GM19467 (cell line): ENCODE results near the gene DYRK1A.
"Not testable (repeated sequence)": the region's sequence is repeated elsewhere in the genome, so short reads cannot be mapped to it uniquely, and the experiment has no call there.

Source experiments
- ATAC-seq: cut with Tn5 transposase; IDR thresholded peaks from one replicate; pipeline ENCODE4 v1.9.1; 2021; ENCODE audit warnings: mild to moderate bottlenecking, moderate library complexity; ENCODE audit not compliant: unreplicated experiment

The DYRK1A gene

DNA sequence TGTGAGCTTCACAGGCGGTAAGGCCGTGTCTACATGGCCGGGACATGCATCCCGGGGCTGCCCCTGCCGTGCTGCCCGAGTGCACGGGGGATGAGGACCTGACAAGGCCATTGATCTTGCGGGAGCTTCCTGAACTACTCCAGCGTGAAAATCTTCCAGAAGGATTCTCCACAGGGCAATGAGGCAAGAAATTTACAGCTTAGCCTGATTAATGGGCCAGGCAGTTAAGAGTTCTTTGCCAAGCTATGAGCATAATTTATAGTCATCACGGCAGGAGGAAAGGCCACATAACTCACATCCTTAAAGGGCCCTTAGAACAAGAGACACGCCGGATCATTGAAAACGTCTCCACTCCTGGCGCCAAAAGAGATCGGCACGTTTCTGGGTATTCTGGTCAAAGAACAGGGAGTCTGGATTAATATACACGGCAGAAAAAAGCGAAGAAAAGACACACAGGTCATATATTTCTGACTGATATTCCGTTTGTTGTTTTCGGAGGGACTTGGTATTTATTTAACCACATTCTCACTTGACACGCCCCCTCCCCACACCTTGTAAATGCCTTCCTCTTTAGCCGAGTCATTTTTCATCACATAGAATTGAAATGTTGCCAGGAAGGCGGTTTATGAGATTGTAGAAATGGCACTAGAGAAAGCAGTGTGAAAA lies 180.5 kb downstream of the DYRK1A start:
- no peak for ATAC-seq

DNA sequence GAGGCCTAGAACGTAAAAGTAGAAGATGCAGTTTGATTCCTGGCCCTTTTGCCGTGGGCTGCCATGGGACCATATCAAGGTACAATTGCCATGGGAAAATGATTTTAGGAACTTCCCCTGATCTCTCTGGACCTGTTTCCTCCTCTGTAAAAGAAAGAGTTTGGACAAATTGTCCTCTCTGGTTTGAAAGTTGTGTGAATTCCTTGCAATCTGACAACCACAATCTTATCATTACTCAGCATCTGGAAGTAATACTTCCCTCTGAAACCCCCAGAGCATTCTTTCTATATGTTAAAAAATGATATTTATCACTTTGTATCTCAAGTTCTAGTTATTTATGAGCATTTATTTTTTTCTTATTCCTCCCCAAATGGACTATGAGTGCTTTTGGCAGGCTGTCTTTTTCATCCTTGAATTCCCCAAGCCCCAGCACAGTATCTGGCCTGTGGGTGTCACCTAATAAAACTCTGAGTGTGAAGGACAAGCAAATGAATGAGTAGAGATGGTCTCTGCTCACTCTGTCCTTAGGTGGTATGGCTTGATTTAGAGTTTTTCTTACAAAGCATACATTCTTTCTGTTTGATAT lies 181.1 kb downstream of the DYRK1A start:
- ATAC-seq: no peak

DNA sequence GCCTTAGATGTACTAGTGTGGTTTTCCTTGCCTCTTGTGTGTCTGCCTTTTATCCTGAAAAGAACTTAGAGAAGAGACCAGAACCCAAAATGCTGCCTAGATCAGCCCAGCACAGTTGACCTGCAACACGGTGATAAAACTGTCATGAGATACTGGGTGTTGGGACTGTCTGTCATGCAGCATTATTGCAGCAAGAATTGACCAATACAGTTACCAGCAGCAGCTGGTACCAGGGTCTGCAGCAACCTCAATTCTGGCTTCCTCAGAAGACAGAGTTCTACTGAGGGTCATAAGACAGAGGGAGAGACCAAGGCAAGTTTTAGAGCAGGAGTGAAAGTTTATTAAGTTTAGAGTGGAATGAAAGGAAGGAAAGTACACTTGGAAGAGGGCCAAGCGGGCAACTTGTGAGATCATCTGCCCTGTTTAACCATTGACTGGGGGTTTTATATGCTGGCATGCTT lies 182.0 kb downstream of the DYRK1A start:
- ATAC-seq: no peak

DNA sequence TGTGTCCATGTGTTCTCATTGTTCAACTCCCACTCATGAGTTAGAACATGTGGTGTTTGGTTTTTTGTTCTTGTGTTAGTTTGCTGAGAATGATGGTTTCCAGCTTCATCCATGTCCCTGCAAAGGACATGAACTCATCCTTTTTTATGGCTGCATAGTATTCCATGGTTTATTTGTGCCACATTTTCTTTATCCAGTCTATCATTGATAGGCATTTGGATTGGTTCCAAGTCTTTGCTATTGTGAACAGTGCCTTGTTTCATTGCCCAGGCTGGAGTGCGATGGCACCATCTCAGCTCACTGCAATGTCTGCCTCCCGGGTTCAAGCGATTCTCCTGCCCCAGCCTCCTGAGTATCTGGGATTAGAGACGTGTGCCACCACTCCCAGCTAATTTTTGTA lies 183.2 kb downstream of the DYRK1A start:
- ATAC-seq: not testable (repeated sequence)

DNA sequence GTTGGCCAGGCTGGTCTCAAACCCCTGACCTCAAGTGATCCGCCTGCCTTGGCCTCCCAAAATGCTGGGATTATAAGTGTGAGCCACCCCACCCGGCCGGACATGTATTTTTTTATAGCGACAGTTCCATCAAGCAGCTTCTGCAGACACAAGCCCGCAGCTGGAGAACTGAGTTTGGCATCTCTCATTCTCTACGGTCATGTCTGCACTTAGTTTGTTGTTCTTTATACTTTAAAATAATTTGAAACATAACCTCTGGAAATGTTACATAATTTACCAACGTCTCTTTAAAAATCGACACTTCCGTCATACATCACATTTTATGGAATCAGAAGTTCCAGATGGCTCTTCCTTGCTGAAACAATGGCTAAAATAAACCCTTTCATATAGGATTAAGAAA lies 183.6 kb downstream of the DYRK1A start:
- no peak for ATAC-seq

DNA sequence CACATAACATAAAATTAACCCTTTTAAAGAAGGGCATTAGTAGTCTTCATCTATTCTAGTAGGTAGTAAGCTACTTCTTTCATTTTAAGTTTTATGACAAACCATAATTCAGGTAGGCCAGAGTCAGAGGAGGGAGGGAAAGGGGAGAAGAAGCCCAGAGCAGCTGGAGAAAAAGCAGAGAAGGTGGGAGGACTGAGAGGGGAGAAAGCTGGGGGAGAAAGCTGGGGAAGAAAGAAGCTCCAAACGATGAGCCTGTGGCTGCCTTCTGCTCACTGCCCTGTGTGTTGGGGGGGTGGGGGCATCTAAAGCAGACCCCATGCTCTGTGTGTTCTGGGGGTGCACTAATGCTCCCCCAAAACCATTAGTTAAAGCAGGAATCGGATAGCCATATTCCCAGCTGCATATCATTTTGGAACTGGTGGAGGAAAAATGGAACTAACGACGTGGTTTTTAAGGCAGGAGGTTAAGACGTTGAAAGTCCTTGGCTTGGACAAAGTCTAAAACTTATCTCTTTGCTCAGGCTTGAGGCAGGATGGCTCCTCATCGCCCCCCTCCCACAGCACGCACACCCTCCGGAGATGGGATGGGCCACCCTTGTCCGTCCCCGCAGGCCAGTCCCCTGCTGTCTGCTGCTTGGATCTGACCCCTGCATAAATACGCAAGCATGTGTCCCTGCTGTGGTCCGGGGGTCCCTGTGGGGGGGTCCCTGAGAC lies 184.2 kb downstream of the DYRK1A start:
- ATAC-seq: no peak

DNA sequence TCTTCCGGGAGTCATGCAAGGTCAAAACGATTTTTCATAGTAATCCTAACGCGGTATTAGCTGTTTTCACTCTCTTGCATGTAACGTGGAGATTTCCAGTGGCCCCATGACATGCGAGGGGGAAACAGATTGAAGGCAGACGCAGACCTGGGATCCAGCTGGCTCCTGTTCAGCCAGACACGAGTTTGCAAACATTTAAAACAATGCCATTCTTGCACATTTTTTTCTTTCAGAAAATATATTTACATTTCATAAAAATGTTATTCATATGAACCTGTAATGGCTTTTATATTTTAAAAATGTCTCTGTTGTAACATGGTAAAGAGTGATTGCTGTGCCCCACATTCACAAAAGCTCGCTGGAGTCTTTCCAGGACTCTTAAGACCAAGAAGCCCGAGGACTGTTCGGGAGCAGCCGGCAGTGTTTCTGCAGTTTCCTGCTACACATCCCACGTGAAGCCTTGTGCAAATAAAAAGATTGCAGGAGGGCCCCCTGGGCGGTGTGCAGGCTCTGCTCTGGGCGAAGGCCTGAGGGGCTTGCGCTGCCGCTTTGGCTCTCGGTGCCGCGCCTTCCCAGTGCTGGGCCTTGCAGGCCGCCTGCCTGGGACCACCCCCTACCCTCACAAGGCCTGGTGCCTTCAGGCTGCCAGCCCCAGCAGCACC lies 184.9 kb downstream of the DYRK1A start:
- ATAC-seq: no peak

DNA sequence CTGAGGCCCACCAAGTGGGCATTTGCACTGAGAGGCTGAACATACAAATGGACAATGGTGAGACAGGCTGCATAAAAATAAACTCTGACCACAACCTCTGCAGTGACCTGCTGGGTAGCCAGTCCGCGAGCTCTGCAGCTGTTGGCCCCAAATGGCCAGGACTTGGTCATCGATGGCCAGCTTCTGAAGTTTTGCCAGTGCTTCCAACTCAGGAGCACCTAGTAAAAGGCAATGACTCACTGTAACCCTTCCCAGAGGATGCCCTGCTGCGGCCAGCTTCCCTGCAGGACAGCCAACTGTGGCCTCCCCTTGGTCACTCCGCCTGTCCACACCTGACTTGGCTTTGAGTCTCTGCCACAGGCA lies 185.4 kb downstream of the DYRK1A start:
- no peak for ATAC-seq

DNA sequence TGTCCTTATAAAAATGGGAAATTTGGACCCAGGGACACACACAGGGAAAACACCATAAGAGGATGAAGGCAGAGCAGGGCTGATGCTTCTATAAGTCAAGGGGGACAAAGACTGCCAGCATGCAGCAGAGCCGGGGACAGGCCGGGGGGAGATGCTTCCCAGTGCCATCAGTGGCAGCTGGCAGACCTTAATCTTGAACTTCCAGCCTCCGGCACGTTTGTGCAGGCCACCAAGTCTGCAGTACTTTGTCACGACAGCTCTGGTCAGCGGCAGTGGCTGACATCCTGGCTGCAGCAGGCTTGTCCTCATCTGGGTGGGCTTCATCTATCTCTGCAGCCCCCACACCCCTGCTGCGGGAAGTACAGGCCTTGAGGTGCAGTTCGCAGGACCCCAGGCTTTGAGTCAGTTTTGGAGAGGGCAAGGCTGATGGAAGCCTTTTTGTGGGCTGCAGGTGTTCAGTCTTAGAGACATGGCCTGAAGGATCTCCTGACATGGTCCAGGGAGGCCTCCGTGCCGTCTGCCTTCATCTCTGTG lies 186.0 kb downstream of the DYRK1A start:
- ATAC-seq: no peak

DNA sequence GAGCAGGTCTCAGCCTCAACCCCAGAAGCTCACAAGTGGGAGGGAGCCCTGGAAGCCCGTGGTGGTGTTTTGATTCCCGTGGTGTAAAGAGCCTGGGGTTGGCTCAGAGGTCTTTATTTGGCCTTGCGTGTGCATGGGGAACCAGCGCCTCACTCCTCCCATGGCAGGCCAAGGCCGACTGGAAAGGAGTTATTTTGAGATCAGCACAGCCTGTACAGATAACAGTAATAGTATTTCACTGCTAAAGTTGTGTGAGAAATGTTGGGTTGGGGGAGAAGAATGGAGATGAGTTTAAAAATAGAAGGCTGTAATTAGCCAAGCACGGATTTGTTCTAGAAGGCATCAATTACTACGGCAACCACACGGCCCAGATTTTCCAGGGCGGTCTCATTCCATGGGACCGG lies 186.5 kb downstream of the DYRK1A start:
- ATAC-seq: no peak

DNA sequence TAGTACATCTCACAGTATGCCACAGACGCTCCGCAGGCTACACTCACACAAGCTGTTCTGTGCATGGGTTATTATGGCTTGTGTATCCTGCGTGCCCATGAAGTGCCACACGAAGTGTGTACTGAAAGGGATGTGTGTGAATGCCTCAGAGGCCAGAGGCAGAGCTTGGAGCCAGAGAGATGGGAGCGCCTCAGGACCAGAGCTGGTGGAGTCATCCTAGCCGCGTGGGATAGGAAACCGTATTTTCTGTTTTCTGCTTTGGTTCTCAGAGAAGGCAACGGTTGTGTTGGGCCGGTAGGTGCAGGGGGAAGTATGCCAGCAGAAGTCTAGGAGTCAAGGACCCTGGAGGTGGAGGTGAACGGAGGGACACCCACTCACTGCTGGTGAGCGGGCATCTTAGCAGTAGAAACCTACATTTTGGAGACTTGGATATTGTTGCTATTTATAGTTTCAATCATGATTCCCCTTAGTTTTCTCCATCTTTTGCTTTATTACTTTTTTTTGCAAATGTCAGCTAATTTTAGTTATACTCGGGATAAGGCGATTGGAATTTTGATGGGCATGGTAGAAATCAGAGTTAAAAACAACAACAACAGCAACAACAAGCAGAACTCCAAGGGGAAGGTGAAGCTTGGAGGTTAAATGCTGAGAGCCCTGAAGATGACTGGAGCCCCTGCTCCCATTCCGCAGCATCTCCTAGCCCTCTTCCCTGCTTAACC lies 188.2 kb downstream of the DYRK1A start:
- no peak for ATAC-seq

DNA sequence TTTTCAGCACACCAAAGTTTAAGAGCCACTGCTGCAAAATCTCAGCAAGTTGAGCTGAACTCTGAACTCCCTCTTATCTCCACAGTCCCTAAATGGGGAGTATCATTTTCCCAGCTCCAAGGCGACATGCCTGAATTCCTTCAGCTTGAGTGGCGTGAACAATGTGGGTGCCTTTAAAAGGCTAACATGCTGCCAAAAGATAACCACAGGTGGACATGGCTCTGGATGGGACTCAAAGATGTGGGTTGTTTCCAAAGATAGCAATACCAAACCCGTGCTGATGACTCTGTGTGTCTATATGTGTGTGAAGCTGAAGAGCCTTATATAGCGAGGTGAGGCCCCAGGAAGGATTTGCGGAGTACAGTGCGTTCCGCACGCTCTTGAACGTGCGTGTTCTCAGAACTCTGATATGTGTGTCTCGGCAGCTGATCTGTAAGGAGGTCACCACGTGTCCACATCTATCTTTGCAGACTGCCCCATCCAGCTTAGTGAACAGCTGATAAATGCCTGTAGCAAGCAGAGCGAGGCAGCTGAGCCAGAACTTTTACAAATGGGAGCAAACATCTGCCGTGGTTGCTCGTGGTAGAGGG lies 189.2 kb downstream of the DYRK1A start:
- ATAC-seq: no peak

DNA sequence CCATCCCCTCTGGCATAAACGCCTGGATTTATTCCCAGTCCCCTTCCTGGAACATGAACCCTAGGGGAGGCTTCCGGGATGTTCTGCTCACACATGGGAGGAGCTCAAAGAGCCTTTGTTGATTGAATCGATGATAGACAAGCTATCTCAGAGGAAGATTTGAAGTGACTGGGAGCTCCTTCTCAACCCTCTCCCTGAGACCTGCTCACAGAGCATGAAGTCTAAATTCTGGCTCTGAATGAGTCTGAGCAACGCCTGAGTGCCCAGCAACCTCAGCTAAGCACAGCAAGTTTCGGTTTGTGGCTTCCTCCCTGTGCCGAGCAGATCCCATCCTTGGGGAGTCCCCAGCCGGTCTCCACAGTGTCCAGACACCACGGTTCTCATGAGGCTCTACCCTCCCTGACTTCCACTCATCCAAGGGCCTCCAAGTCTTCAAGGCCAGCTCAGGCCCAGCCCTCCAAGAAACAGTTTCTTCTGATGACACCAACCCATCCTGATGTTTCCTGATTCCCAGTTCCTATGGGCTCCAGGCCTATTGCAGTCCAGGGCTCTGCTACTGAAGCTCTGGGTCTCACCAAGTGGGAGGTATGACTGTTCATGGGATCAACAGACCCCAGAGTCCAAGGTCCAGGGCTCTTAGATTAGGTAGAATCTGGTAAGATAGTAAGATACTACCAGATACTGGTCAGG lies 190.8 kb downstream of the DYRK1A start:
- peak; percentile 86 for ATAC-seq

DNA sequence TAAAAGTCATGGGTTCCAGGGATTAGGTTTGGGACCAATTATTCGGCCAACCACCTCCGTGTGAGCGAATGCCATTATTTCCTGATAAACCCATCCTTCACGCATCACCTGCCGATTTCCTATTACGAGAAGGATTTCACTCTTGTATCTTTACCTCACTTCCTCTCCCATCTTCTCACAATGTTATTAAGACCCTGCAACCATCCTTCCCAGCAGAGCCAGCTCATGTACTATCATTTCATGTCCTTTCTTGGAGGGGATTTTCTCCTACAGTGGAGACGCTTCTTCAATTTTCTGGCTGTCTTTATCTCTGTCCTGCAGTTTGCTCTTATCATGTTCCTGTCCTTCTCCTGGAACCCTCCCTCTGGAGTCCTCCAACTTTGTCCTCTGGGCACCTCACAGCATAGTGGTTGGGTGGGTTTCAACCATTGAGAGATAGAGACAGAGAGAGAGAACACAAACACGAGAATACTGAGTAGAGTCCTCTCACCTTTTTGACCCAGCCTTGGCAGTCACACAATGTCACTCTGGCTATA lies 192.2 kb downstream of the DYRK1A start:
- ATAC-seq: no peak

DNA sequence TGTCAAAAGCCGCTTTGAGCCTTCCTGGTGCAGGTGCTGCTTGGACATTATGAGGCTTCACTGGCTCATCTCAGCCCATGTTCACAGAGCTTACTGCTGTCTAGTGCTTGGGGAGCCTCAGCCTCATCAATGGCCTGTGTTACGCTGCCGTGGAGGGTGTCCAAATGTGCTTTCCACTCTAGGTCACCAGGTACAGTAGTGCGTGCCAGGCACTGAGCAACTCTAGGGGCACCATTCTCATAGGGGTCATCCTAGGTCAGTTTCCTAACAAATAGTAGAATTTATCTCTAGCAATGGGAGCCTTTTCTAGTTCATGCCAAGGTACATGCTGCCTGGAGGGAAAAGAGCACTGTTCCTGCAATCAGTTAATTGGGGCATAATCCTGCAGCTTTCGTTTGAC lies 193.8 kb downstream of the DYRK1A start:
- no peak for ATAC-seq

DNA sequence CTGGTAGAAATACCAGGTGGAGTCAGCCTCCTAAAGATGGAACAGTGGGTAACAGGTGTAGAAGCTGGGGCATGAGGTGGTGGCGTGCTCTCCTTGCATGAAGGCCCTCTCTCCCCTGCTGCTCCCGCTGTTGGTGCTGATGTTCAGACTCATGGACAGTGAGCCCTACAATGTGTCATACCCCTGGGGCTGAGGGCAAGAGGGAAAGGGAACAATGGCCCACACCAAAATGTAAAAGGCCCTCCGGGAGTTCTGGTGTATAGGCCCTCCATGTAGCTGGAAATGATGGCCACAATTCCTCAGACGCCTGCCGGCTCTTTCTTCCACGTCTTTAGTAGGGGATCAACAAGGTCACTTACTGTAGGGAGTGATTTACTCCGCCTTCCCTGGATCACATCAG lies 194.9 kb downstream of the DYRK1A start:
- ATAC-seq: no peak

DNA sequence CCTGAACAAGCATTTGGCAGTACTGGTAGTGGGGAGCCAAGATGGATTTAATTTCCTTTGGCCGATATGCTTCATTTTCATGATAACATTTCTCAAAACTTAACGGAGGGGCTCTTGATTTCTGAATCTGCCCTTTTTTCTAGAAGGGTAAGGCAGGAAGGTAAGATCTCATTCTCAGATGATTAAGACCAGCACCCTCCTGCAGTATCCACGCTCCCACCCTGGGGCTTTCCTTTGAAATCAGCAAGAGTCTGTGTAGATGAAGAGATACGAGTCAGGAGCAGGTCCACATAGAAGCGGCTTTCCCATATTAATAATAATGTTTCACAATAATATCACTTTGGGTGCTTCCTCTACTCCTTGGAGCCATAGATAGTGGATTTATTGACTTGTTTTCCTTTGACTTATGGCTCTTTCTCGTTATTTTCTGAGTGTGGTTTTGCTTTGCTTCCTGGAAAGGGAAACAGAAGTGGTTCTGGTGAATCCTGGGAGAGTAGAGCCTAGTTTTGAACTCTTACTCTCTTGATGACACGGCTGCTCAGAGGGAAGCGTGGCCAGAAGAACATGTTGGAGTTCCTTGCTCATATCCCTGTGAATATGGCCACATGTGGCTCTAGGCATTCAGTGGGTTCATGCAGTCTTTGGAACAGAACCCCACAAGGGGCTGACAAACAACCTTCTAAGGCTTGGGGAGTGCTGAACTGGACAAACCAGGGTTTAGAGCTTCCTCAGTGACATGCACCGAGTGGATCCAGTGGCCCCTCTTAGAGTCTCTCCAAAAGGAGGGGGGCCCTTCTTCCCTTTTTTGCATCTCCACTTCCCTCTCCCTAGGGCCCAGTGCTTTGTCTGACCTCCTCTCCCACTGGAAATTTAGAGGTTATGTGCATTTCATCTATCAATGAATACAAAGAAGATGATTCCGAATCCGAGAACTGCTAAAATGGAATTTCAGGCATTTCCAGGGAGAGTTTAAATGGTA lies 195.7 kb downstream of the DYRK1A start:
- ATAC-seq: no peak

DNA sequence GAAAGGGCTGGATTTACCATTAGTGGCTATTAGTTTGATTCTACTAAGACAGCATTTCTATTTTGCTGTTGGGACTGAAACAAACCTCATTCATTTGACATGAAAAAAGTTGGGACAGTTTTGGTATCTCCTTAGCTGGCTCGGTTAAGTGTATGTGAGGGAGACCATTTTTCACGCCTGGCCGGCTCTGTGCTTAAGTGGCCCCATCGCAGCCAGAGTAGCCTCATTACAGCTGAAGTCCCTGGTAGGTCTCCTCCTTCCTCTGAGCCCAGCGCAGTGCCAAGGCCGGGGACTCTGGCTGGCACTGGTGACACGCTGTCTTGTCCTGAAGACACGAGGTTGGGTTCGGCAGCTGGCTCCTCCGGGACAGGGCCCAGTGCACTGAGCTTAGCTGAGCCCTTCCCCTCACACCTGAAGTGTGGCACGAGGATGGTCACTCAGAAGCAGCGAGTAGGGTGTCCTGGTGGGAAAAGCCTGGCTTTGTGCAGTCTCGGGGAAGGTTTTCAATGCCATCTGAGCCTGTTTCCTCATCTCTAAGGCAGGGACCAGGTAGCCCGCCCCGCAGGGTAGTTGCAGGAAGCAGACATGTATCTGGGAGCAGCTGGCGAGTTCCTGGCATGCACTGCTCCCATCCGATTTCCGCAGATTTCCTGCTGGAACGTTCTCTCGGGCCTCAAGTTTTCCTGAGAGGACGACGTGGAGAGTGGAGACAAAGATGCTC lies 196.5 kb downstream of the DYRK1A start:
- no peak for ATAC-seq
